Psoas muscle (tissue), 8 donors: ENCODE data around the gene SCARB1. TPM values are rescaled to one million over a fixed set of nuclear protein-coding genes. Genes with fewer than 3 reads are reported as not detected.
A peak's percentile ranks its signal among the peaks of the same experiment; 100 is the strongest.

Source experiments
- ATAC-seq, 4 donors: fragments of 200-7000 bp; cut with Tn5 transposase; one replicate each; pipeline ENCODE4 v1.9.1; 2020; ENCODE audit warnings: moderate library complexity in 3 of 4, mild to moderate bottlenecking in 2 of 4
- DNase-seq, 2 donors: peaks; one replicate each; pipeline ENCODE4 v3.0.0-alpha.2; 2020
- H3K27ac ChIP-seq: fragments of 200-600 bp; one replicate; pipeline ENCODE4 v1.8.0; 2022
- H3K27me3 ChIP-seq, 3 donors: fragments of 200-600 bp in 1 of 3; one replicate each; pipeline versions ENCODE4 v1.6.1 to v1.8.0; 2013 to 2022; ENCODE audit warnings: low read length in 2 of 3, mild to moderate bottlenecking in 2 of 3, moderate library complexity in 1 of 3; ENCODE audit not compliant: insufficient read depth in 3 of 3
- H3K36me3 ChIP-seq, 2 donors: fragments of 200-600 bp in 1 of 2; one replicate each; pipeline versions ENCODE4 v1.6.1 to v1.8.0; 2013 to 2022; ENCODE audit warnings: low read depth in 1 of 2, mild to moderate bottlenecking in 1 of 2, moderate library complexity in 1 of 2; ENCODE audit not compliant: insufficient read depth in 1 of 2
- H3K4me1 ChIP-seq: fragments of 200-600 bp; one replicate; pipeline ENCODE4 v1.8.0; 2022
- H3K4me3 ChIP-seq: fragments of 200-600 bp; one replicate; pipeline ENCODE4 v1.8.0; 2022; ENCODE audit warnings: mild to moderate bottlenecking
- H3K9me3 ChIP-seq: fragments of 200-600 bp; one replicate; pipeline ENCODE4 v1.8.0; 2022
- WGBS, 3 donors: extraction: QIAGEN DNeasy Blood & Tissue Kit; methylation state at CpG; one replicate each; pipeline versions ENCODE4 v1.1.6 to v1.1.7; 2013; 5-methylcytosine and 5-hydroxymethylcytosine counted together
- intact Hi-C, 2 donors: fragments of 100-400 bp; cut with DNase I; formaldehyde crosslinking; loops; one replicate each; pipeline versions ENCODE4 v1.11.0 to v1.14.2; 2022
- polyA plus RNA-seq, 3 donors: library from polyadenylated mRNA; stranded (reverse); fragments of 200-250 nt; gene quantifications; one replicate each; pipeline ENCODE4 v1.2.3, GENCODE V29; 2013
- total RNA-seq, 4 donors: library from RNA; stranded (reverse); fragmentation: NEBNext Ultra II Directional in 2 of 4; extraction: Animal tissue kit (Norgen Biotek cat#: 25700) in 2 of 4; gene quantifications; one replicate each; pipeline versions ENCODE4 v1.2.1 to v1.2.4, GENCODE V29; 2021 to 2023
- TF ChIP-seq, protein P1 (sequence below): fragments of 200-600 bp; IDR thresholded peaks from one replicate; pipeline ENCODE4 v1.8.0; 2022; ENCODE audit warnings: antibody characterized with exemption
- donor health status: healthy with polysubstance abuse.
- donor health status: DM: no; HTN: no; CAD: no; lungs with moderate emphysema.
- donor health status: Bipolar disorder and iron deficiency.
- donor health status: healthy.
- donor health status: DM: yes; HTN: yes; CAD: no.
- donor health status: DM: no; HTN: no; CAD: no.
- donor health status: DM: no; HTN: no; CAD: no.
- donor health status: DM: yes; HTN: yes; CAD: no.

SCARB1 gene
- total and polyA plus RNA-seq, 7 donors: 5.7 to 19.6 (median 9.1) TPM

DNA sequence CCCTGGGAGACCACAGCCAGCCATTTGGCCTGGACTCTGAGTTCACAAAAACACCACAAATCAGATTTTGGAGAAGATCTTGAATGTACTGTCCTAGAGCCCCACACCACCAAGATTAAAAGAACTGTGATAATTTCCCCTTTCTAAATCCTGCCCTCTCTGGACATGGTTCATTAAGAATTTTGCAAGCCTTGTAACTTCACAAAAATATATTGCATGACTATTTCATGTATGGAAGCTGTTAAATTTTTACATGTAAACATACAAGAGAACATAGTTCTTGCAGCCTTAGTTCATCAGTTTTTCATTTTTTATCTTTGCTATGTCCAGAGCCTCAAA, 97.0 kb downstream of the SCARB1 start:
- intact Hi-C loops: loop anchor here (1.0 to 10.0 kb wide), 6 partner anchors 89 to 394 kb away; partner anchors contain the start of gene NCOR2 (in 1 of the 2)
- Histone ChIP-seq H3K4me1 (peaks cover 30% of the 10 kb centered on the region), H3K36me3 (no peaks in the 10 kb centered on the region), H3K27ac (peak overlapping the region; percentile 86), H3K9me3 (peaks cover 4% of the 10 kb centered on the region), H3K4me3 (no peak overlapping the region), H3K27me3 (no peaks in the 10 kb centered on the region)
- TF ChIP-seq, protein P1, sequence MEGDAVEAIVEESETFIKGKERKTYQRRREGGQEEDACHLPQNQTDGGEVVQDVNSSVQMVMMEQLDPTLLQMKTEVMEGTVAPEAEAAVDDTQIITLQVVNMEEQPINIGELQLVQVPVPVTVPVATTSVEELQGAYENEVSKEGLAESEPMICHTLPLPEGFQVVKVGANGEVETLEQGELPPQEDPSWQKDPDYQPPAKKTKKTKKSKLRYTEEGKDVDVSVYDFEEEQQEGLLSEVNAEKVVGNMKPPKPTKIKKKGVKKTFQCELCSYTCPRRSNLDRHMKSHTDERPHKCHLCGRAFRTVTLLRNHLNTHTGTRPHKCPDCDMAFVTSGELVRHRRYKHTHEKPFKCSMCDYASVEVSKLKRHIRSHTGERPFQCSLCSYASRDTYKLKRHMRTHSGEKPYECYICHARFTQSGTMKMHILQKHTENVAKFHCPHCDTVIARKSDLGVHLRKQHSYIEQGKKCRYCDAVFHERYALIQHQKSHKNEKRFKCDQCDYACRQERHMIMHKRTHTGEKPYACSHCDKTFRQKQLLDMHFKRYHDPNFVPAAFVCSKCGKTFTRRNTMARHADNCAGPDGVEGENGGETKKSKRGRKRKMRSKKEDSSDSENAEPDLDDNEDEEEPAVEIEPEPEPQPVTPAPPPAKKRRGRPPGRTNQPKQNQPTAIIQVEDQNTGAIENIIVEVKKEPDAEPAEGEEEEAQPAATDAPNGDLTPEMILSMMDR: no peak
- DNase-seq: no peak
- ATAC-seq: peak in 1 of 4 donors; percentile 0

DNA sequence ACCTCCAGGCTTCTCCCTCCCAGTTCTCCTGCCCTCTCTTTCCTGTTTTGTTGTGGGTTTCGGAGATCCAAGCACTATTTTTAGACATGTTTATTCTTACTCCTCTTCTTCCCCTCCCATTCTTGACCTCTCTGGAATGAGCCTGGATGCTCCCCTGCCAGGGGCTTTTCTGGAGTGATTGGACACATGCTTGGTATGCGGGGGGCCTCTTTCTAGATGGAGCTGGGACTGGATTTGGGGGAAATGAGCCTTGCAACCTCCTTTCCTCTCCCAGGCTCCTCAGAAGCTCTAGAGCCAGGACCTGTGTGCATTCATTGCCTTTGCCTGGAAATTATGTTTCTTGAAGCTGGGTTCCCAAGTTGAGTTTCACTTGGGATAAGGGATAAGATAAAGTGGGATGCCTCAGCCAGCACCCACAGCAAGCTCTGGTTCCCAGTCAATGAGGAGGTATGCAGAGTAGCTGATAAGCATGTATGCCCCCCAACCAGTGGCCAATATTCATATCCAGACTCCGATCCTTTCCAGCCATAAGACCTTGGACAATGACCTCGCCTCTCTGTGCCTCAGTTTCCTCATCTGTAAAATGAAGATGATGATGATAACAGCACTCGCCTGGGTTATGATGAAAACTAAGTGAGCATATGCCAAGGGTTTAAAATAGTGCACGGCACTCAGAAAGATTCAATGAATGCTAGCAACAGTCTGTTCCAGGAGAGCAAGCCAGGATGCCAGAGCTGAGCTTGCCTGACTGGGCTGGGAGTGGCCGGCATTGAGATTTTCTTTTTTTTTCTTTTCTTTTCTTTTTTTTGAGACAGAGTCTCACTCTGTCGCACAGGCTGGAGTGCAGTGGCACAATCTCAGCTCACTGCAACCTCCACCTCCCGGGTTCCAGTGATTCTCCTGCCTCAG, 97.8 kb downstream of the SCARB1 start:
- intact Hi-C loops: loop anchor here (5.0 to 10.0 kb wide), 5 partner anchors 89 to 394 kb away; partner anchors contain the start of gene NCOR2 (in 1 of the 2)
- DNase-seq: no peak

GRCh38 chr12:124764870-124765580, 98.6 kb downstream of the SCARB1 start:
- Histone ChIP-seq H3K27me3 (no peaks in the 10 kb centered on the region), H3K4me1 (peaks cover 31% of the 10 kb centered on the region), H3K9me3 (peaks cover 4% of the 10 kb centered on the region), H3K4me3 (no peak overlapping the region), H3K27ac (peak overlapping the region; percentile 86), H3K36me3 (no peaks in the 10 kb centered on the region)
- peak; percentile 41 to 70 (median 69) for ATAC-seq
- TF ChIP-seq, protein P1: no peak
- WGBS, 3 donors: 8 to 33% (median 12%) methylated on average over 2 of the region's 2 CpGs
- DNase-seq: no peak
- intact Hi-C loops: loop anchor here (5.0 to 10.0 kb wide), 6 partner anchors 88 to 393 kb away; partner anchors contain the start of gene NCOR2 (in 1 of the 2)

More for the DNA sequence above, 97.8 kb downstream of the SCARB1 start:
- Histone ChIP-seq H3K27ac (peak overlapping the region; percentile 86), H3K4me1 (peaks cover 31% of the 10 kb centered on the region), H3K36me3 (no peaks in the 10 kb centered on the region), H3K4me3 (no peak overlapping the region), H3K27me3 (no peaks in the 10 kb centered on the region), H3K9me3 (peaks cover 4% of the 10 kb centered on the region)
- TF ChIP-seq, protein P1: no peak
- 23 to 40% (median 25%) methylated on average over 9 of the region's 9 CpGs for WGBS, 3 donors
- peak; percentile 40 to 85 (median 64) for ATAC-seq

GRCh38 chr12:124764451-124764850, 99.2 kb downstream of the SCARB1 start:
- 38 to 59% (median 48%) methylated on average over 3 of the region's 3 CpGs for WGBS, 3 donors
- Histone ChIP-seq H3K9me3 (peaks cover 4% of the 10 kb centered on the region), H3K27me3 (no peaks in the 10 kb centered on the region), H3K4me3 (no peak overlapping the region), H3K27ac (peak overlapping the region; percentile 86), H3K4me1 (peaks cover 31% of the 10 kb centered on the region), H3K36me3 (no peaks in the 10 kb centered on the region)
- DNase-seq (peak; percentile 66 to 77), ATAC-seq (peak in 2 of 4 donors; percentile 32 to 43)
- intact Hi-C loops: loop anchor here (5.0 to 10.0 kb wide), 2 partner anchors 242 to 310 kb away; no protein-coding TSS in a partner anchor
- TF ChIP-seq, protein P1: peak; percentile 84
